ENCODE data around the gene CENATAC.
"Not testable (repeated sequence)": the region's sequence is repeated elsewhere in the genome, so short reads cannot be mapped to it uniquely, and the experiment has no call there.

CENATAC gene

GRCh38 chr11:119028346-119029068, 30.6 kb downstream of the CENATAC start:
- no peak for DNase-seq

GRCh38 chr11:119029069-119029339, 31.1 kb downstream of the CENATAC start:
- DNase-seq, result no peak

- no peak for DNase-seq
Observed at GRCh38 chr11:119029340-119030028, 31.5 kb downstream of the CENATAC start.

GRCh38 chr11:119030029-119030328, 32.0 kb downstream of the CENATAC start:
- no peak for DNase-seq

- DNase-seq, result peak; percentile 99
Observed at GRCh38 chr11:119030329-119031047, 32.5 kb downstream of the CENATAC start, which contains the start of gene SLC37A4. SLC37A4 (minus strand) TSS chr11:119030877.

- no peak for DNase-seq
Observed at GRCh38 chr11:119031912-119032280, 34.0 kb downstream of the CENATAC start.

- DNase-seq, result not testable (repeated sequence)
Observed at GRCh38 chr11:119033421-119033820, 35.5 kb downstream of the CENATAC start.

GRCh38 chr11:119034813-119035212, 36.9 kb downstream of the CENATAC start:
- no peak for DNase-seq

- DNase-seq, result no peak
Observed at GRCh38 chr11:119038884-119039283, 40.9 kb downstream of the CENATAC start.

- DNase-seq, result not testable (repeated sequence)
Observed at GRCh38 chr11:119039471-119039870, 41.5 kb downstream of the CENATAC start.

GRCh38 chr11:119041821-119042514, 44.0 kb downstream of the CENATAC start:
- no peak for DNase-seq

- no peak for DNase-seq
Observed at GRCh38 chr11:119042927-119043326, 45.0 kb downstream of the CENATAC start.

GRCh38 chr11:119044708-119045107, 46.8 kb downstream of the CENATAC start:
- no peak for DNase-seq

GRCh38 chr11:119046489-119046888, 48.6 kb downstream of the CENATAC start:
- DNase-seq, result no peak

- DNase-seq, result no peak
Observed at GRCh38 chr11:119047205-119047604, 49.3 kb downstream of the CENATAC start.

- DNase-seq, result no peak
Observed at GRCh38 chr11:119048644-119049043, 50.7 kb downstream of the CENATAC start.

- no peak for DNase-seq
Observed at GRCh38 chr11:119049081-119049480, 51.1 kb downstream of the CENATAC start.

- DNase-seq, result peak; percentile 40
Observed at GRCh38 chr11:119051440-119052162, 53.7 kb downstream of the CENATAC start.

- no peak for DNase-seq
Observed at GRCh38 chr11:119052163-119052814, 54.4 kb downstream of the CENATAC start.

GRCh38 chr11:119054418-119054817, 56.5 kb downstream of the CENATAC start:
- DNase-seq, result no peak

GRCh38 chr11:119055901-119056300, 58.0 kb downstream of the CENATAC start:
- peak; percentile 28 for DNase-seq

- peak; percentile 72 for DNase-seq
Observed at GRCh38 chr11:119056421-119056999, 58.6 kb downstream of the CENATAC start.

Measured in CD4-positive, alpha-beta T cell treated with Interleukin-17A for 1 hour (primary cell).